ENCODE data around the gene SWAP70. TPM values are rescaled to one million over a fixed set of nuclear protein-coding genes. Genes with fewer than 3 reads are reported as not detected.

SWAP70 gene
- total and polyA plus RNA-seq, 9 of the 15 experiments (the other 6 are each of a cell fraction or from before 2014, with no cell fraction given) = 1.7 to 4.9 (median 3.9) TPM

DNA sequence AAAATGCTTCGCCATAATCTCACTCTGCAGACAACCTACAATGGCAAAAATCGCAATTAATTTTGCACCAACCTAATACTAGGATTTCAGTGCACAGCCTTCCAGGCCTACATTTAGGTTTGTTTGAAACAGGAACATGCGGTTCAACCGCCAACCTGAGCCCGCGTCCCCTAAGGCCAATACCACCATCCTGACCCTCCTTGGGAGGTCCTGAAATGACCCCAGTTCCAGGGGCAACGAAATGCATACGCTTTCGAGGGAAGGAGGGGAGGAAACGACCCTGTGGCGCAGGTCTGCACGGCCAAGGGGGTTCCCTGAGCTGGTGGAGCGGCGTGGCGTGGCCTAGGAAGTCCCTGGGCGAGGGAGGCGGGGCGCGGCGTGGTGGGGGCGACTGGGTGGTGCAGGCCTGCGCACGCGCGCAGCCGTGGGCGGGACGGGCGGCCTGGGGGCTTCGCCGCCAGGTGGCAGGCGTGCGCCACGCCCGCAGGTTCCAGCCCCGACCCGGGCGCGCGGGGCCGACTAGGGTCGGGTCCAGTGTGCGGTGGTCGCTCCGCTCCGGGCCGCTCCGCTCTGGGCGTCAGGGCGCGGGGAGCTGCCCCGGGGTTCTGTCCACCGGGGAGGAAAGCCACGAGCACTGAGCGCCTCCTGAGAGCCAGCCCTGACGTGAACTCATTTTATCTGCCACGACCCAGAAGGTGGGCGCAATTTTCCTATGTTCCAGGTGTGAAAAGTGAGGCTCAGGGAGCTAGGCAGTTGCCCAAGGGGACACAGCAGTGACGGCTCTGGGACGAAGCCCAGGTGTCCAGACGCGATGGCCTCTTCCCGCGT, 94.1 kb downstream of the SWAP70 start (continued):
- TF ChIP-seq, protein P1, sequence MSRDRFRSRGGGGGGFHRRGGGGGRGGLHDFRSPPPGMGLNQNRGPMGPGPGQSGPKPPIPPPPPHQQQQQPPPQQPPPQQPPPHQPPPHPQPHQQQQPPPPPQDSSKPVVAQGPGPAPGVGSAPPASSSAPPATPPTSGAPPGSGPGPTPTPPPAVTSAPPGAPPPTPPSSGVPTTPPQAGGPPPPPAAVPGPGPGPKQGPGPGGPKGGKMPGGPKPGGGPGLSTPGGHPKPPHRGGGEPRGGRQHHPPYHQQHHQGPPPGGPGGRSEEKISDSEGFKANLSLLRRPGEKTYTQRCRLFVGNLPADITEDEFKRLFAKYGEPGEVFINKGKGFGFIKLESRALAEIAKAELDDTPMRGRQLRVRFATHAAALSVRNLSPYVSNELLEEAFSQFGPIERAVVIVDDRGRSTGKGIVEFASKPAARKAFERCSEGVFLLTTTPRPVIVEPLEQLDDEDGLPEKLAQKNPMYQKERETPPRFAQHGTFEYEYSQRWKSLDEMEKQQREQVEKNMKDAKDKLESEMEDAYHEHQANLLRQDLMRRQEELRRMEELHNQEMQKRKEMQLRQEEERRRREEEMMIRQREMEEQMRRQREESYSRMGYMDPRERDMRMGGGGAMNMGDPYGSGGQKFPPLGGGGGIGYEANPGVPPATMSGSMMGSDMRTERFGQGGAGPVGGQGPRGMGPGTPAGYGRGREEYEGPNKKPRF (IDR thresholded peaks at IDR 0.05; ENCODE audit: low read depth, low read length) = no peak
- TF ChIP-seq EGR1 (conservative IDR thresholded peaks at IDR 0.05) (no peak), SMARCA5 (IDR thresholded peaks at IDR 0.05) (no peak), TRIM28 (IDR thresholded peaks at IDR 0.05) (no peak), LEF1 (IDR thresholded peaks at IDR 0.05) (no peak), ZFP30 (CRISPR knock-in tag; IDR thresholded peaks at IDR 0.05; ENCODE audit: borderline replicate concordance) (no peak), SAP30 (IDR thresholded peaks at IDR 0.05; ENCODE audit: borderline replicate concordance, insufficient read depth, low read depth, low read length, poor library complexity, severe bottlenecking) (no peak), MYC (IDR thresholded peaks at IDR 0.05; ENCODE audit: low read depth, low read length) (peak; percentile 72), MYC (CRISPR knock-in tag; IDR thresholded peaks at IDR 0.05; ENCODE audit: borderline replicate concordance, low read depth) (no peak), POLR2G (IDR thresholded peaks at IDR 0.05; ENCODE audit: low read depth, low read length) (peak; percentile 82), BCOR (IDR thresholded peaks at IDR 0.05) (no peak), ZNF76 (CRISPR knock-in tag; IDR thresholded peaks at IDR 0.05; ENCODE audit: borderline replicate concordance) (no peak), RBM39 (optimal IDR thresholded peaks at IDR 0.05; ENCODE audit: low read depth, low read length) (no peak), PTBP1 (IDR thresholded peaks at IDR 0.05; ENCODE audit: low read depth, low read length) (no peak), TAL1 (IDR thresholded peaks at IDR 0.05) (no peak), NFIC (IDR thresholded peaks at IDR 0.05) (no peak)
- TF ChIP-seq, protein P2, sequence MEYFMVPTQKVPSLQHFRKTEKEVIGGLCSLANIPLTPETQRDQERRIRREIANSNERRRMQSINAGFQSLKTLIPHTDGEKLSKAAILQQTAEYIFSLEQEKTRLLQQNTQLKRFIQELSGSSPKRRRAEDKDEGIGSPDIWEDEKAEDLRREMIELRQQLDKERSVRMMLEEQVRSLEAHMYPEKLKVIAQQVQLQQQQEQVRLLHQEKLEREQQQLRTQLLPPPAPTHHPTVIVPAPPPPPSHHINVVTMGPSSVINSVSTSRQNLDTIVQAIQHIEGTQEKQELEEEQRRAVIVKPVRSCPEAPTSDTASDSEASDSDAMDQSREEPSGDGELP (CRISPR knock-in tag; IDR thresholded peaks at IDR 0.05; ENCODE audit: borderline replicate concordance) = no peak; the same call in 1 of the 2 replicates
- TF ChIP-seq, protein P3, sequence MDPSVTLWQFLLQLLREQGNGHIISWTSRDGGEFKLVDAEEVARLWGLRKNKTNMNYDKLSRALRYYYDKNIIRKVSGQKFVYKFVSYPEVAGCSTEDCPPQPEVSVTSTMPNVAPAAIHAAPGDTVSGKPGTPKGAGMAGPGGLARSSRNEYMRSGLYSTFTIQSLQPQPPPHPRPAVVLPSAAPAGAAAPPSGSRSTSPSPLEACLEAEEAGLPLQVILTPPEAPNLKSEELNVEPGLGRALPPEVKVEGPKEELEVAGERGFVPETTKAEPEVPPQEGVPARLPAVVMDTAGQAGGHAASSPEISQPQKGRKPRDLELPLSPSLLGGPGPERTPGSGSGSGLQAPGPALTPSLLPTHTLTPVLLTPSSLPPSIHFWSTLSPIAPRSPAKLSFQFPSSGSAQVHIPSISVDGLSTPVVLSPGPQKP (CRISPR knock-in tag; IDR thresholded peaks at IDR 0.05) = no peak
- TF ChIP-seq, protein P4, sequence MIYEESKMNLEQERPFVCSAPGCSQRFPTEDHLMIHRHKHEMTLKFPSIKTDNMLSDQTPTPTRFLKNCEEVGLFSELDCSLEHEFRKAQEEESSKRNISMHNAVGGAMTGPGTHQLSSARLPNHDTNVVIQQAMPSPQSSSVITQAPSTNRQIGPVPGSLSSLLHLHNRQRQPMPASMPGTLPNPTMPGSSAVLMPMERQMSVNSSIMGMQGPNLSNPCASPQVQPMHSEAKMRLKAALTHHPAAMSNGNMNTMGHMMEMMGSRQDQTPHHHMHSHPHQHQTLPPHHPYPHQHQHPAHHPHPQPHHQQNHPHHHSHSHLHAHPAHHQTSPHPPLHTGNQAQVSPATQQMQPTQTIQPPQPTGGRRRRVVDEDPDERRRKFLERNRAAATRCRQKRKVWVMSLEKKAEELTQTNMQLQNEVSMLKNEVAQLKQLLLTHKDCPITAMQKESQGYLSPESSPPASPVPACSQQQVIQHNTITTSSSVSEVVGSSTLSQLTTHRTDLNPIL (CRISPR knock-in tag; IDR thresholded peaks at IDR 0.05) = no peak
- TF ChIP-seq, protein P5, sequence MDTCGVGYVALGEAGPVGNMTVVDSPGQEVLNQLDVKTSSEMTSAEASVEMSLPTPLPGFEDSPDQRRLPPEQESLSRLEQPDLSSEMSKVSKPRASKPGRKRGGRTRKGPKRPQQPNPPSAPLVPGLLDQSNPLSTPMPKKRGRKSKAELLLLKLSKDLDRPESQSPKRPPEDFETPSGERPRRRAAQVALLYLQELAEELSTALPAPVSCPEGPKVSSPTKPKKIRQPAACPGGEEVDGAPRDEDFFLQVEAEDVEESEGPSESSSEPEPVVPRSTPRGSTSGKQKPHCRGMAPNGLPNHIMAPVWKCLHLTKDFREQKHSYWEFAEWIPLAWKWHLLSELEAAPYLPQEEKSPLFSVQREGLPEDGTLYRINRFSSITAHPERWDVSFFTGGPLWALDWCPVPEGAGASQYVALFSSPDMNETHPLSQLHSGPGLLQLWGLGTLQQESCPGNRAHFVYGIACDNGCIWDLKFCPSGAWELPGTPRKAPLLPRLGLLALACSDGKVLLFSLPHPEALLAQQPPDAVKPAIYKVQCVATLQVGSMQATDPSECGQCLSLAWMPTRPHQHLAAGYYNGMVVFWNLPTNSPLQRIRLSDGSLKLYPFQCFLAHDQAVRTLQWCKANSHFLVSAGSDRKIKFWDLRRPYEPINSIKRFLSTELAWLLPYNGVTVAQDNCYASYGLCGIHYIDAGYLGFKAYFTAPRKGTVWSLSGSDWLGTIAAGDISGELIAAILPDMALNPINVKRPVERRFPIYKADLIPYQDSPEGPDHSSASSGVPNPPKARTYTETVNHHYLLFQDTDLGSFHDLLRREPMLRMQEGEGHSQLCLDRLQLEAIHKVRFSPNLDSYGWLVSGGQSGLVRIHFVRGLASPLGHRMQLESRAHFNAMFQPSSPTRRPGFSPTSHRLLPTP (IDR thresholded peaks at IDR 0.05; ENCODE audit: borderline replicate concordance, extremely low read depth, insufficient read length) = no peak

Measured in K562 (cell line).